Stimulated activated CD4-positive, alpha-beta T cell treated with anti-CD3 and anti-CD28 coated beads, TNF-alpha, amount 100 ng/mL, for 24 hours (primary cell): ENCODE measurements around the gene SLC35G1.

Experiments
- DNase-seq, 3 experiments: peaks; one replicate each; pipeline ENCODE4 v3.0.0-alpha.2; 2020; ENCODE audit warnings: low read depth in 3 of 3

SLC35G1 gene

DNA sequence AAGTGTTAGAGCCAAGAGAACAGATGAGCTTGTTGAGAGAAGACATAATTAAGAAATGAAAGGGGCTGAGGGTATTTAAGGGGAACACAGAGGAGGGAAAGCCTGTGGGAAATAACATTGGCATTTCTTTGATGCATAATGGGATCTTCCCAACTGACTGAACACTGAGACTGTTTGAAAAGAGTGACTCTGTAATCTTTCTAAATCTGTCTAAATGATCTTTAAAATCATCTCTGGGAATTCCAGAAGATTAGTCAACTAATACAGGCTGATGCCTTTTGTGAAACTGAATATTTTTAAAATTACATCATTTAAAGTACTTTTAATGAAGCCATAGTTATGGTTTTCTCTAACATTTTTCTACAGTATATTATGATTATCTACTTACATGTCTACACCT, 17.4 kb upstream of the SLC35G1 start:
- no peak for DNase-seq

- no peak for DNase-seq
Measured at GRCh38 chr10:93879273-93879672, 14.5 kb upstream of the SLC35G1 start.

DNA sequence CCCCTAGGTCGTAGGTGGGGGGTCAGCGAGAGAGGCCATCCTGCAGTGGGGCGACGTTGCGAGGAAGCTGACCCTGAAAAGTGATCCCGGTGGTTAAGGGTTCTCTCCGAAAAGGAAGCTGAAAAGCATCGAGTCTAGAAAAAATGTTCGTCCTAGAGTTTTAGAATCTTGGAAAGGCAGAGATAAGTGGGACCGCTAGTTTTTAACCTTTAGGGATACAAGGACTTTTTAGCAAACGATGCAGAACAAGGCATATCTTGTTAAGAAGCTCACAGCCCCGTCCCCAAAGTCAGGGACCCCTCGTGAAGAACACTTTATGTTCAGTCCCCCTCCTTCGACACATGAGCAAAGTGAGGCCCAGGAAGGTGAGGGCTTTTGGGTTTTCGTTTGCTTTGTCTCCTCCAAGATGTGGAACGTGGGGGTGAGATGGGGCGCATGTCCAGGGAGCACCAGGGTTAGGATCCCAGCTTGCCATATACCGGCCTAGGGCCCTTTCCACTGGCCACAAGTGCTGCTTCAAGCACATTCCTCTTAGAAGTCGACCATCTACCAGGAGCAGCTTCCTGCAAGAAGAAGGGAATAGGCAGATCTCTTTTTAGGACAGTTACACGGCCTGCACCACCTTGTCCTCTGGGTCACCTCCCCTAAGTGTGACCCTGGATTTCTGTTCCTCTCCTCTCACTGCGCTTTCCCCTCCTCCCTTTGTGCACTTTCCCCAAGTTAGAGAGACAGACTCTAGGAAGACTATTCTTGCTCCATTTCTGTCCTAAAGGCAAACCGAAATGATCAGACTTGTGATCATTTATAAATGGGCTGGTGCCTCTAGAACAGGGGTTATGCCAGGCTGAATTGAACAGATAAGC, 969 bp downstream of the SLC35G1 start:
- DNase-seq: no peak

- no peak for DNase-seq
Measured at GRCh38 chr10:93897070-93897780, 3.4 kb downstream of the SLC35G1 start.

GRCh38 chr10:93899109-93899508, 5.3 kb downstream of the SLC35G1 start:
- DNase-seq: no peak

DNA sequence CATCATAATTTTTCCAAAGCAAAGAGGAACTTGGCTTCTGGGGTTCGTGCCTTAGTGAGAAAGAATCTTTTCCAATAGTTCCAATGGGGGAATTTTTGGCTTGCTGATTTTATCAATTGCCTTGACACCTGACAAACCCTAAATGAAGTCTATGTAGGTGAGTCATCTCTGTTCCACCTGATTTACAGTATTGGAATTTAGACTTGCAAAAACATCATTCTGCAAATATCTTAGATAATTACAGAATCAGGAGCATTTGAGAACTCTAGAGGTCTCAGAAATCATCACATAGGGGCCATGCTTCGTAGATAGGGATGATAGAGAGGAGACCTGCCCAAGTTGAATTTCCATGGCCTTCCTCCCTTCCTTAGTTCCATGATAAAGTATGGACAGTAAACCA, 9.3 kb downstream of the SLC35G1 start:
- DNase-seq: no peak

GRCh38 chr10:93904901-93905300, 11.1 kb downstream of the SLC35G1 start:
- no peak for DNase-seq

GRCh38 chr10:93907059-93907458, 13.3 kb downstream of the SLC35G1 start:
- DNase-seq: no peak

- no peak for DNase-seq
Measured at GRCh38 chr10:93911866-93912265, 18.1 kb downstream of the SLC35G1 start.

GRCh38 chr10:93912444-93912843, 18.7 kb downstream of the SLC35G1 start:
- DNase-seq: no peak

DNA sequence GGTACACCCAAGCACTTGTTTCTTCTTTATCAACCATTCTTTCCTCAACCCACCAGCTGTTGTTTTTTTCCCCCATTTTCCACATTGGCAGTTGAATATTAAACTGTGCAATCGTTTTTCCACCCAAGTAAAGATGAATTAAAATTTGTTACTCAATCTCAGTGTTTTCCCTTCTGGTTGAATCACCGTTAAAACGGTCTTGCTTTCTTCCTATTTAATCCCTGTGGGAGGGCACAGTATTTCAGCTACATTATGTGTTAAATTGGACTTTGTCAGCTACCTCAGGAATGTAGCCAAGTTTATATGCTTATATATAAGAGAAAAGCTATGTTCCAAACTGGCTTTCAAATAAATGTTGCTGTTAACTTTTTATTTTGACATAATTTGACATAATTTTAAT, 19.9 kb downstream of the SLC35G1 start:
- no peak for DNase-seq

- no peak for DNase-seq
Measured at GRCh38 chr10:93915598-93915997, 21.8 kb downstream of the SLC35G1 start.

GRCh38 chr10:93916257-93917063, 22.7 kb downstream of the SLC35G1 start:
- DNase-seq: no peak

- DNase-seq: no peak
Measured at GRCh38 chr10:93917064-93917391, 23.2 kb downstream of the SLC35G1 start.

GRCh38 chr10:93917821-93918220, 24.0 kb downstream of the SLC35G1 start:
- DNase-seq: no peak

GRCh38 chr10:93921338-93921737, 27.6 kb downstream of the SLC35G1 start:
- peak in 1 of 3 experiments; percentile 19 for DNase-seq

- DNase-seq: no peak
Measured at GRCh38 chr10:93926613-93927012, 32.8 kb downstream of the SLC35G1 start.

- DNase-seq: no peak
Measured at GRCh38 chr10:93938140-93938539, 44.4 kb downstream of the SLC35G1 start.

- no peak for DNase-seq
Measured at GRCh38 chr10:93940881-93941280, 47.1 kb downstream of the SLC35G1 start.

- DNase-seq: no peak
Measured at GRCh38 chr10:93941606-93942005, 47.8 kb downstream of the SLC35G1 start.

DNA sequence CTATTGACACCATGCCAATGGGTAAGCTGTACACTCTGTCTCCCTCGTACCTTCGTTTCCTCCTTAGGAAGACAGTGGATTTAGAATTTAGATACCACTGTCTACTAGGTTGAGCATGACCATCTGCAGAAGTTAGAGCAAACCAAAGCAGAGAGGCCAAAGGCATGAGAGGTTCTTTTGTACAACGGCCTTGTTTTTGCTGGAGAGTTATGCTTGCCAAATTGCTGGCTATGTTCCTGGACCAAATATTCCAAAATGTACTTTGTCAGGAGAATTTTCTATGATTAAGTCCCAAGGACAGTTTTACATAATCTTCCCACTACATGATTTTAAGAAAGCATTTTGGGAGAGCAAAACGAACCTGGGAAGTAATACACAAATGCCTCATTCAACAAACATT, 52.0 kb downstream of the SLC35G1 start:
- DNase-seq: no peak

GRCh38 chr10:93947055-93947454, 53.3 kb downstream of the SLC35G1 start:
- no peak for DNase-seq
